PFSK-1 (cell line): ENCODE results near the gene CST11.

Experiments
- FOXP2 ChIP-seq: optimal IDR thresholded peaks from 2 replicates; pipeline ENCODE3; 2011; ENCODE audit warnings: borderline replicate concordance, control low read depth, inconsistent platforms; ENCODE audit not compliant: insufficient read depth; ENCODE audit errors: extremely low read length, extremely low read depth
- POLR2AphosphoS5 ChIP-seq: IDR thresholded peaks from 2 replicates; pipeline ENCODE4 v1.6.1; 2012; ENCODE audit warnings: low read depth, mild to moderate bottlenecking, control low read depth, low read length, moderate library complexity
- REST ChIP-seq, 2 experiments: IDR thresholded peaks; 2 replicates each; pipeline versions ENCODE4 v1.6.1 to v1.8.0; 2011 to 2012; ENCODE audit warnings: low read depth in 2 of 2, low read length in 2 of 2, control low read depth in 1 of 2, inconsistent platforms in 1 of 2, mild to moderate bottlenecking in 1 of 2, moderate library complexity in 1 of 2; ENCODE audit not compliant: insufficient read depth in 1 of 2
- SIN3A ChIP-seq: IDR thresholded peaks from 2 replicates; pipeline ENCODE4 v1.6.1; 2012; ENCODE audit warnings: mild to moderate bottlenecking, low read length, moderate library complexity, borderline replicate concordance; ENCODE audit not compliant: insufficient read depth
- TAF1 ChIP-seq: IDR thresholded peaks from 2 replicates; pipeline ENCODE4 v1.6.1; 2012; ENCODE audit warnings: low read length, control low read depth, borderline replicate concordance; ENCODE audit not compliant: insufficient read depth

The CST11 gene

DNA sequence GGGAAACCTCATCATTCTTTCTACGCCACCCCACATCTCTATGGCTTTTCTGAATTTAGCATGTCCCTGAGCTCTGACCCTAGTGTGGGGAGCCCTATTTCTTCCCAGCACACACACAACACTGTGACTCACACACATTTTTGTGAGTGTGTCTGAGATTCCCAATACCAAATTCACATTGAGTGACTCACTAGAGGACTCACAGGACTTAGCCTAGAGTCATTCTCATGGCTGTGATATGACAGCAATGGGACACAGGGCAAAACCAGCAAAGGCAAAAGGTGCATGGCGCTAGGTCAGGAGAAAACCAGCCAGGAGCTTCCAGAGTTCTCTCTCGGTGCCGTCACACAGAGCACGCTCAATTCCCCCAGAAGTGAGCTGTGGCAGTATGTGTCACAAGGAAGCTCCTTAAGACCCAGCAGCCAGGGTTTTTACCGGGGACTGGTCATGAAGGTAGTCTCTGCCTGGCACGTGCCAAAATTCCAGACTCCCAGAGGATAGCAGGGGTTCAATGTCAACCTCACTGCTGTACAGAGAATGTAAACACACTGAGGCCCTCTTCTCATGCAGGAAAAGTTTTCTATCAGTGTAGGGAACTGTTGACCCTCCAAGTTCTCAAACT lies 7.0 kb downstream of the CST11 start:
- TF ChIP-seq TAF1 (no peak), POLR2AphosphoS5 (no peak), FOXP2 (no peak), REST (IDR thresholded peaks at IDR 0.05; ENCODE audit: insufficient read depth in 1 of 2, low read depth in 2 of 2, low read length in 2 of 2) (no peak), SIN3A (no peak)

DNA sequence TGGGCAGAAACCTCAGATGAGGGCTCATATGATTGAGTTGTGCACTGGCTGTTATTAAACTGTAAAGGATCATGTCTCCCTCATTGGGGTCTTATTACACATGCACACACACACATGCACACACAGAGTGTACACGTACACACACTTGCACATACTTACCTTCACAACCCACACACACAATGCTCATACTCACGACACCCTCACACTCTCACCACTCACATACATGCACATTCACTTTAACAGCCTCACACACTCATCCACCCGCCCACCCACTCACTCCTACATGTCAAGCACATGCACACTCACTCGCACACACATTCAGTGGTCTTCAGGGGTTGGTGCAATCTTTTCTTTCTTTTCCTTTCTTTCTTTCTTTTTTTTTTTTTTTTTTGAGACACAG lies 7.8 kb downstream of the CST11 start:
- no peak for TF ChIP-seq FOXP2
- TF ChIP-seq REST (IDR thresholded peaks at IDR 0.05; ENCODE audit: insufficient read depth in 1 of 2, low read depth in 2 of 2, low read length in 2 of 2), result no peak
- TF ChIP-seq SIN3A, result no peak
- TF ChIP-seq TAF1, result no peak
- no peak for TF ChIP-seq POLR2AphosphoS5

GRCh38 chr20:23442436-23442835 lies 10.2 kb downstream of the CST11 start:
- TF ChIP-seq TAF1, result no peak
- no peak for TF ChIP-seq SIN3A
- no peak for TF ChIP-seq FOXP2
- TF ChIP-seq POLR2AphosphoS5, result no peak
- TF ChIP-seq REST (IDR thresholded peaks at IDR 0.05; ENCODE audit: insufficient read depth in 1 of 2, low read depth in 2 of 2, low read length in 2 of 2), result no peak

- TF ChIP-seq POLR2AphosphoS5 (no peak), REST (IDR thresholded peaks at IDR 0.05; ENCODE audit: insufficient read depth in 1 of 2, low read depth in 2 of 2, low read length in 2 of 2) (no peak), FOXP2 (no peak), SIN3A (no peak), TAF1 (no peak)
Observed at GRCh38 chr20:23441850-23442313, 10.8 kb downstream of the CST11 start.

DNA sequence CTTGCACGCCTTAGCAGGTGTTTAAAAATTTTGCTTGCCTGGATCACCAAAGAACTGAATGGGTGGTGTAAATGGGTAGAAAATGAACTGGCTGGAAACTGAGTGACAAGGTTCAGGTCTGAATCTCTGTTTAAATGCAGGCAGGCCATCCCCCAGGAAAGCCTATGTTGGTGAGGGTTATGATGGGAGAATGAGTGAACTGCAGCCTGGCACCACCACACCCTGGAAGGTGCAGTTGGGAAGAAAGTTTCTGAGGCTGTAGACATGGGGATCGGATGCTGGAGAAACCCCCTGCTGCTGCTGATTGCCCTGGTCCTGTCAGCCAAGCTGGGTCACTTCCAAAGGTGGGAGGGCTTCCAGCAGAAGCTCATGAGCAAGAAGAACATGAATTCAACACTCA lies 12.7 kb downstream of the CST11 start:
- no peak for TF ChIP-seq REST (IDR thresholded peaks at IDR 0.05; ENCODE audit: insufficient read depth in 1 of 2, low read depth in 2 of 2, low read length in 2 of 2)
- no peak for TF ChIP-seq SIN3A
- no peak for TF ChIP-seq POLR2AphosphoS5
- TF ChIP-seq TAF1, result no peak
